ENCODE measurements around the gene BCOR. TPM values are rescaled to one million over a fixed set of nuclear protein-coding genes. Genes with fewer than 3 reads are reported as not detected.

BCOR gene
- total RNA-seq, 1 experiment from 2014 or later: 17.5 TPM

DNA sequence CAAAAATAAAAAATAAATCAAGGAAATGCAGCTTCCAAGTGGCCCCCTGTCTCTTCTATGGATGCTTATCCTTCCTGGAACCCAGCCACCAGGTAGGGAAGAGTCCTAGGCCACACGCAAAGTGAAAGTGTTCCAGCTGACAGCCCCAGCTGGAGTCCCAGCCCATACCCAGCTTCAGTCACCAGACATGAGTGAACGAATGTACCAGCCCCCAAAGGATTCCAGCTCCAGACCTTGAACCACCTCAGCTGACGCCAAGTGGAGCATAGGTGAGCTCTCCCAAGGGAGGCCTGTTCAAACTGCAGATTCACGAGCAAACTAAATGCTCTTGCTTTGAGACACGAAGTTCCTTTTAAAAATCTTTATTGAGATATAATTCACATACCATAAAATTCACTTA lies 62.0 kb downstream of the BCOR start:
- DNase-seq (ENCODE audit: low read depth): no peak

DNA sequence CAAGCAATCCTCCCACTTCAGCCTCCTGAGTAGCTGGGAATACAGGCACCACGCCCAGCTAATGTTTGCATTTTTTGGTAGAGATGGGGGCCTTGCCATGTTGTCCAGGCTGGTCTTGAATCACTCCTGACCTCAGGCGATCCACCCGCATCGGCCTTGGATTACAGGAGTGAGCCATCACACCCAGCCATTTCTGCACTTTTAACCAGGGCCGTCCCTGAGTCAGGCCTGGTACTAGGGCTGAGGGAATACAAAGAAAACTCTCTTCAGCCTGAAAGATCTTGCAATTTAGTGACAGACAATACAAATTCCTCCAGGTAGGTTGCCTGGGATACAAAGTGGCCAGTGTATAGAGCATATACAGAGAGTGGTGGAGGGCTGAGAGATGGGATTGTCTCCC lies 65.8 kb downstream of the BCOR start:
- DNase-seq (ENCODE audit: low read depth): no peak

DNA sequence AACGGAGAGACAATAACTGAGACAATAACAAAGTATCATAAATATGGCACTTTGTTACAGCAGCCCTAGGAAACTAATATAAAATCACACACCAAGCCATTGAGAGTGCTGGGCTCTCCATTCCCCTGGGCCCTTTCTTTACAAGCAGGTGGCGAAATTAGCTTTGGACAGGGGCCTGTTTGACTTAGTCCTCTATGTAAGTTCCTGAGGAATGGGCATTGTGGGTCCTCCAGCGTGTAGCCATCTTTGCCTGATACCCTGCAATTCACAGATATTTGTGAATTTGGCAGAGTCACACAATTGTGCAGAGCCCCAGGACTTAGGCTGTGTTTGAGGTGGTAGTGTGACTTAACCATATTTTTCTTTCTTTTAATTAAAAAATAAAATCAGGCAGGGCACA lies 67.6 kb downstream of the BCOR start:
- DNase-seq (ENCODE audit: low read depth): no peak

DNA sequence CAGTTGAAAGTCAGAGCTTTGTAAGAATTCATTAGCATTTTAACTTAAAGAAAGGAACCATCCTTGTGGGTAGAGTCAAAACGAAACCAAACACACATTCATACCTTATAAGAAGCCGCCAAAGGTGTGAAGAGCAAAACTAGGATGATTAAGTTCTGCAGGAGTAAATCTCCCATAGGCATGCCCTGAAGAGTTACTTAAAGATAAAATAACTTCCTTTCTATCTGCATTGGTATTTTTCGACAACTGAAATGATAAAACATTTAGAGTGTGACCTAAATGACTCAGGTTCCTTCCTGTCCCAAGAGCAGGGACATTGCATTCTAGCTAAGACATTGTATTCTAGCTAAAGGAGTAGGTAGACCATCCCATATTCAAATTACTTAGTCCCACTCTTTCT lies 75.3 kb downstream of the BCOR start:
- no peak for DNase-seq (ENCODE audit: low read depth)

DNA sequence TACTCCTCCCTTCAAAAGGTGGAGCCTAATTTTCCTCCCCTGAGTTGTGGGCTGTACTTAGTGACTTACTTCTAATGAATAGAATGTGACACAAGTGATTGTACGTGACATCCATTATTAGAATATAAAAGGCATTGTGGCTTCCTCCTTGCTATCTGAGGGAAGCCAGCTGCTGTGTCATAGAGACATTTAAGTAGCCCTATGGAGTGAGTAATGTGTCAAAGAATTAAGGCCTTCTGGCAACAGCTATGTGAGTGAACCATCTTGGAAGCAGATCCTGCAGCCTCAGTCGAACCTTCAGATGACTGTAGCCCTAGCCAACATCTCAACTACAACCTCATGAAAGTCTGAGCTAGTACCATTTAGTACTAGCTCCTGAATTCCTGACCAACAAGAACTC lies 76.1 kb downstream of the BCOR start:
- no peak for DNase-seq (ENCODE audit: low read depth)

DNA sequence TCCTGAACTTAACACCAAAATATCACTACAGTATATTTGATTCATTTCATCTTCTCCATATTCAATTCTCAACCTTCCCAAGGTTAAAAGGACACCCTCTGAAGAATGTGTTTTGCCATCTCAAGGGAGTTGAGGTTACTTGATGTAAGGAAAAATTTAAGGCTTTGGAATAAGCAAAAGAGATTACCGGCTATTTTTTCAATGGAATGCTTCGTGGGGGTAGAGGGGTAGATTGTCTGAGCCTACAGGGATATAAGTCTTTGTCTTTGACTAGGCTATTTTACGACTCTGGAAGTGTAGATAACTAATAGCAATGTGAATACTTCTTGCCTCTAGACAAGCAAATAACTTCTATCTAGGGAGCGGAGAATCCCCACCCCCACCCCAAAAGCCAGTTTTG lies 78.2 kb downstream of the BCOR start:
- DNase-seq (ENCODE audit: low read depth): no peak

DNA sequence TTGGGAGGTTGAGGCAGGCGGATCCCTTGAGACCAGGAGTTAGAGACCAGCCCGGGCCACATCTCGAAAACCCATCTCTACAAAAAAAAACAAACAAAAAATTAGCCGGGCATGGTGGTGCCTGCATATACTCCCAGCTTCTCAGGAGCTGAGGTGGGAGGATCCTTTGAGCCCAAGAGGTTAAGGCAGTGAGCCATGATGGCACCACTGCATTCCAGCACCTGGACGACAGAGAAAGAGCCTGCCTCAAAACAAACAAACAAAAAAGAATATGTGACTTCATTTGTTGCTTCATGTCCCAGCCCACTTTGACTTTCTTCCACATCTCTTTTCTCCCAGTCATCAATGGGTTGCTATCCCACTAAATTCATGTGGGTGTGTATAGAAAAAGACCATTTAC lies 79.7 kb downstream of the BCOR start:
- DNase-seq (ENCODE audit: low read depth): no peak

DNA sequence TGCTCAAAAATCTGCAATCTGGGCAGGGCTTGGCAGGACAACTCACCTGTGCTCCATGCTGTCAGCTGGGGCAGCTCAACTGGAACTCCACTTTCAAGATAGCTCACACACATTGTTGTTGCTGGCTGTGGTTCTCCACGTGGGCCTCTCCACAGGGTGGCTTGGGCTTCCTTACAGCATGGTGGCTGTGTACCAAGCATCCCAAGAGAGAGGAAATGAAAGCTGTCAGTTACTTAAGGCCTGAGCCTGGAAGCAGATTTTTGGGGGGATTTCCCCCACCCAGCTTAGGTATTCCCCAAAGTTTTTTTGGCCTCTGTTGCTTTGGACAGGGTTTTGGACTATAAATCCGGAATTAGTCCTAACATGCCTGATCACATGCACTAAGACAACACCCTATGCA lies 81.0 kb downstream of the BCOR start:
- DNase-seq (ENCODE audit: low read depth): no peak

DNA sequence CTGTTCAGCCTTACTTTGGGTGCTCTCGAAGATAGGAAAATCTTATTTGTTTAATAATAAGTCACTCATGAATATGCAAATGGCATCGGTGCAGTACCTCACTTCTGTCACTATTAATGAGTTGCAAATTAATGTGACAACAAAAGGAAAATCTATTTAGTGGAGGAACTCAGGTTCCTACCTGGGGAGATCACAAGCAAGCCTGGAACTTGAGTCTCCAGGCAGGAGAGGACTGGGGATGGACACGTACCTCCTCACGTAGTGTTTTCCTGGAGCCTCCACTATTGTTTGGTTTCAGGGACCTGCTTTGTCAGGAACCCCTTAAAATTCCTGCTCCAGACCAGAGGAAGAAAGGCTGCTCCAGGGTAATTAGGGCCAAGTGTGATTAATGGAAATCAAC lies 82.1 kb downstream of the BCOR start:
- no peak for DNase-seq (ENCODE audit: low read depth)

DNA sequence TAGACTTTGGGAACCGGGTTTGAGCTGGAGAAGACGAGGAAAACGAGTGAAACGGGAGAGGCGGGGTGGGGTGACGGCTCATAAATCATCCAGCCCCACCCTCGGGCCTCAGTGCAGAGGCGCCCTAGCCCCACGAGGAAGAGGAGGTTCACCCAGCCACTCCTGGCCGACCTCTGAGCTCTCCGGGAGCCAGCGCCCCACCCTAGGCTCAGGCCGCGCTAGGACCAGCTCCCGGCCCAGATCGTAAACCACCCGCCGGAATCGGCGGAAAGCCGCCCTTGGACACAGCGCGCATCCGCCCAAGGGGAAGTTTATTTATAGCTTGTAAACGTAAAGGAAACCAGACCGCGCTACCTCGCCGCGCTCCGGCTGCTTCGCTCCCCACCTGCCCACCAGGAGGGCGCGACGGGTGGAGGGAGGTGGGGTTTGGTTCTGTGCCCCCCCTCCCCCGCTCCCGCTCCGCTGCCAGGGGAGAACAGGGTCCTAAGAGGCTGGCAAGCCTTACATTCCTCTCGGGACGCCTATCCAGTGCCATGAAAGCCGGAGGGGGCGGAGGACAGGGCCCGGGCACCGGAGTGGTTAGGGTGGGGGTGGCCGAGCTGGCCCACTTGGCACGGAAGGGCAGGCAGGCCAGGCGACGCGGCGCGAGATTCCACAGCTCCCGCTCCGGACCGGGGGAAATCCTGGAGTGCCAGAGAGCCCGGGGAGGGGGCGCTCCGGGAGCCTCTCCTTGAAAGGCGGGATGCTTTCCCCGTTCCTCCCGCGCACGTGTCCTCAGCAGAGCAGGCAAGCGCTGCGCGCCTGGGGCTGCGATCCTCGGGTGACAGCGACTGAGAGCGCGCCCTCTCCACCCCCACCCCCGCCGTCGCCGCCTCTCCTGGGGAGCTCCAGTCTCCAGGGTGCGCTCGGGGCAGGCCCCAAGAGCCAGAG lies 84.2 kb downstream of the BCOR start:
- no peak for DNase-seq (ENCODE audit: low read depth)

DNA sequence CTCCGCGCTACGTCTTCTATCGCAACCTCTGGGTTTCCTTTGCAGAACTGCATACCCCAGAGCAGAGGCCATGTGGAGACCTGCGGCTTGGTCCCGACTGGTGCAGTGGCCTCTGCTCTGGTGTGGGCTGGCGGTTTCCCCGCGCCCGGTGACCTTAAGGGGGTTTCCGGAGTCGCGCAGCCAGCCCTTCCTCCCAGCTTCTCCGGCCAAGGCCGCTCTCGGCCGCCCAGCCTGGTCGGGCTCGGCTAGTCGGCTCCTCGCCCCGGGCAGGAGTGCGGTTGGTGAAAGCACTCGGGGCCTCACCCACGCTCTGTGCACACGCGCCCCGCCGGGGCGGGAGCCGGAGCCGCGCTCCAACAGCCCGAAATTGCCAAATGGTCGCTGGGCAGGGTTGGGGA lies 84.9 kb downstream of the BCOR start:
- DNase-seq (ENCODE audit: low read depth): no peak

DNA sequence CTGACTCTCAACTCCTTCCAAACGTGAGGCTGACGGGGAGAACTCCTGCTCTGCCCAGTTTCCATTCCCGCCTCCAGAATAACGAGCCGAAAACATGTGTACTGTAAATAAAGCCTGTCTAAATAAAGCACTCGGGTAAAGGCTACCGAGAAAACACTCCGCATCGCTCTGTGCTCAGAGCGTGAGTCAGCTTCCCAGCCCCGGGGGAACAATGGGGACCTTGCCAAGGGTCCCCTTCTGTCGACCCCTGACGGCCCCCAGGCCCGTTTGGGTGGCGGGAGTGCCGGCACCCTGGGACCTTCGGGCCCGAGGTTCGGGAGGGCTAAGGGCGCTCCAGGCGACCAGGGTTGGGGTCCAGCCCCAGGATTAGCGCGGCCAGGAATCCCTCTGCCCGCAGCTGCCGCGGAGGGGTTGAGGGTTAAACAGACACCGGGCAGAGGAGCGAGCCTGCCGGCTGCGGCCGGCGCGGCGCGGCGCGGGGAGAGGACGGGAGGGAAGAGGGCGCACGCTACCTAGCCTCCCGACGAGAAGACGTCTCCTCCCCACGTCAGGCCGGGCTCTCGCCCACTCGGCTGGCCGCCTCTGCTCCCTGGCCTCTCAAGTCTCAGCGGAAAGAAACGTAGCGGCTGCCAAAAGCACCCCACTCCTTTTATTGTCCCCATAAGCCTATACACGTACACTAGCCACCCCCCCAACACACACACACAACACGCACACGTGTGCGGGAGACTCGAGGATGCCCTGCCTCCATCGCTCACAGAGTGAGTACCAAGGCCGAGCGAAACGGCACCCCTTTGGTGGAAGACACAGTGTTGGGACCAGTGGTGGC lies 85.5 kb downstream of the BCOR start:
- no peak for DNase-seq (ENCODE audit: low read depth)

DNA sequence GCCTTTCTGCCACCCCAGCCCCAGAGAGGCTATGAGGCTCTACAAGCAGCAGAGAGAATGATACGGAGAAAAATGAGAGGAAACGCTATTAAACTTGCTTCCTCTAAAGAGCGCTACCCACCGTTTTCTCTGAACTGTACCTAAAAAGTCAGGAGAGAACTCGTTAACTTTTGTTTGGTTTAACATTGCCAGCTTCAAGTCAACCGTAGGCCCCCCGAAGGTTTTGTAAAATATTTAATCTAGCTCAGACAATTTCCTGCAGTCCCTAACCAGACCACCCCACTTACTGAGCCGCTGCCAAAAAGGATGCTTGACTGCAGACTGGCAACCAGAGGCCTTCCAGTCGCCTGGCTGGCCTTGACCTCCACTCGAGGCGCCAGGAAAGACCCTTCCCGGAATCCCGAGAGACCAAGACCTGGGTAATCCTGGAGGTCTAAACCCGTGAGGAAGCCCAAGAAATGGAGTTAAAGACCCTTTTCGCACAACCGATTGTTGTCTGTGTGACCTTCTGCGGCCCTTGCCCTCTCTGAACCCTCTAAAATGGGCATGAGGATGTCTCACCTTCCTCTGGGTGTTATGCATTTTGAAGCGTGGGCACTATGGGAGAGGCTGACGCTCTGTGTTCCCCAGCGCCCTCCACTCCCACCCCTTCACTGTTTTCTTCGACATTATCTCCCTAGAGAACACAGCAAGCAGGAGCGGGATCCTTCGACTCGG lies 86.3 kb downstream of the BCOR start:
- no peak for DNase-seq (ENCODE audit: low read depth)

DNA sequence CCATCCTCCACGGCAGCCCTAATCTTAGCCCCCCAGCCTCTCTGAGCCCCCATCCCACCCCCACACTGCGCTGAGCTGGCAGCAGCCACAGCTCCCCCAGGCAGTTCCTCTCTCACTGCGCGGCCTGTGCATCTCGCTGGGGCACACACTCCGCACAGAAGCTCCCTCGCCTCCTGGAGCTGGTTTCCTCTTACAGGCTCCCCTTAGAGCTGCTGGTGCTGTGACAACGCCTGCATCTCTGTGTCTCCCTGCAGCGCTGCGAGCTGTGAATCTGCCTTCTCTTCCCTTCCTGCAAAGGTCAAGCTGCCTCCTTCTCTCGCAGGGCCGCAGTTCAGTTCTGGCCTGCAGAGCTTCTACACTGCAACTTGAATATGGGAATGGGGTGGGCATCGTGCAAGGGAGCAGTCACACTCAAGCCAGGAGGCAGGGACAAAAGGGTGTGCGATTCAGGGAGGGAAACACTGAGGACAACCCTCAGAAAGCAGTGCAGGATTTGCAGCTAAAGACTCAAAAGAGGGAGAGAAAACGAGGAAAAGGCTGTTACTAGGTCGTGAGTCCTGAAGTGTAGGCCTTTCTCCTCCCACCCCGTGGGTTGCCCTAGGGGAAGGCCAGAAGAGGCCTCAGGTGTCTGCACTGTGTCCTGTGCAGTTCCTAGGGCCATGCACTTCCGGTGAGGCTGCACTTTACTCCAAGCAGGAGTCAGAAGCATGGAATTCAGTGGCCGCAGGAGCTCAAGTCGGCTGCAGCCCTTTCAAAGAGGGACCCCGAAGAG lies 87.0 kb downstream of the BCOR start:
- DNase-seq (ENCODE audit: low read depth): no peak

DNA sequence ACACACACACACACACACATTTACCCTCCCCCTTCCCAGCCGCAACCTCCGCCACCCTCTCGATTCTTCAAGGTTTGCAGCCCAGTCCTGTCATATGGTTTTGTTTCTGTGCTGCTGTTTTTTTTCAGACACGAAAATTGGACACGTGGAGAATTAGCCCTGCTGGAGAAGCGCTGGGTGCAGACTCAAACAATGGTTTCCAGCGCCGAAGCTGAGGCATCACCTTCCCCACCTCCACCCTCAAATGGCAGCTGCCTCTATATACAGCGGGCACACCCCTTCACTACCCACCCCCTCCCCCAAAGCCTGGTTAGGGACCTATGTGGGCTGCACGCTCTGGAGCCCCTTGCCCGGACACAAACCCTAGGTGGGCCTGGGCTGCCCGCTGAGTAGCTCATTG lies 87.9 kb downstream of the BCOR start:
- no peak for DNase-seq (ENCODE audit: low read depth)

DNA sequence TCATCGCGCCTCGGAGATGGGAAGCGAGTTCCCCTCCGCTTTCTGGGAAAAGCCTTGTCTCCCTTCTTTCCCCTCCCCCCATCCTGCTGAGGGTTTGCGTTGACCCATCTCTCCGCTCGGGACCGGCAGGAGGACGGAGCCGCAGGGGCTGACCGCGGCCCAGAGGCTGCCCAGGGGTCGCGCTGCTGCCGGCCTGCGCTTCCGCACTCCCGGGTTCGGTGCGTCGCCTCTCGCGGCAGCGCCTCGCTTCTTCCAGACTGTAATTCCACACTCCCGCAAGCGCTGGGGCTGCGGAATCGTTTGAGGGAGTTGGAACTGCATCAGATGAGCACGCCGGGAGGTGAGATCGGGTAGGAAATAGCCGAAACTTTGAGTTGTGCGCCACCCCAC lies 88.3 kb downstream of the BCOR start:
- DNase-seq (ENCODE audit: low read depth): no peak

DNA sequence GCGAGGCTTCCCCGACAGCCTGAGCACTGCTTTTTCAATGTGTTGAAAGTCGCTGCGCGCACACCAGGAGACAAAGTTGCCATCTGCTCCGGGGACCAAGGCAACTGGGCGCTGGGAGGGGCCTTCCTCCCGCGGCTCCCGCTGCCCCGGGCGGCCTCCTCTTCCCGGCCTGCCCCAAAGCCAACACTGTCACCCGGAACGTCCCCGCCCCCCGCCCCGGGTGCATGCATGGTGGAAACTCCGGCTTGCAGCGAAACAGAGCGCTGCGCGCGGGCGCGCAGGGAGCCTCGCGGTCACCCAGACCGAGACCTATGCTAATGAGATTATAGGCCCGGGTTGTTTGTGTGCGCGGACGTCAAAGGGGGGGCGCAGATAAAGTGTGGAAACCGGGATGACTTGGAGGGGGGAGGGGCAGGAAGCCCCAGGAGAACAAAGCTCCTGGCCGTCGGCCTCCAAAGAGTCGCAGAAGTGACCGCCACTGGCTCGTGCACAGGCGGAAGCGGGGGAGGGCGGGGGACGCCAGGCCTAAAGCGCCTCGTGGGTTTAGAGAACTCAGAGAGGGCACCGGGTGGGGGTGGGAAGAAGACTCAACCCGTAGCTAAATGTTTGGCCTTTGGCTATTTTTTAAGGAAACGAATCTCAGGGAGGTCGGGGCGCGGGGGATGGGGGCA lies 88.8 kb downstream of the BCOR start:
- no peak for DNase-seq (ENCODE audit: low read depth)

DNA sequence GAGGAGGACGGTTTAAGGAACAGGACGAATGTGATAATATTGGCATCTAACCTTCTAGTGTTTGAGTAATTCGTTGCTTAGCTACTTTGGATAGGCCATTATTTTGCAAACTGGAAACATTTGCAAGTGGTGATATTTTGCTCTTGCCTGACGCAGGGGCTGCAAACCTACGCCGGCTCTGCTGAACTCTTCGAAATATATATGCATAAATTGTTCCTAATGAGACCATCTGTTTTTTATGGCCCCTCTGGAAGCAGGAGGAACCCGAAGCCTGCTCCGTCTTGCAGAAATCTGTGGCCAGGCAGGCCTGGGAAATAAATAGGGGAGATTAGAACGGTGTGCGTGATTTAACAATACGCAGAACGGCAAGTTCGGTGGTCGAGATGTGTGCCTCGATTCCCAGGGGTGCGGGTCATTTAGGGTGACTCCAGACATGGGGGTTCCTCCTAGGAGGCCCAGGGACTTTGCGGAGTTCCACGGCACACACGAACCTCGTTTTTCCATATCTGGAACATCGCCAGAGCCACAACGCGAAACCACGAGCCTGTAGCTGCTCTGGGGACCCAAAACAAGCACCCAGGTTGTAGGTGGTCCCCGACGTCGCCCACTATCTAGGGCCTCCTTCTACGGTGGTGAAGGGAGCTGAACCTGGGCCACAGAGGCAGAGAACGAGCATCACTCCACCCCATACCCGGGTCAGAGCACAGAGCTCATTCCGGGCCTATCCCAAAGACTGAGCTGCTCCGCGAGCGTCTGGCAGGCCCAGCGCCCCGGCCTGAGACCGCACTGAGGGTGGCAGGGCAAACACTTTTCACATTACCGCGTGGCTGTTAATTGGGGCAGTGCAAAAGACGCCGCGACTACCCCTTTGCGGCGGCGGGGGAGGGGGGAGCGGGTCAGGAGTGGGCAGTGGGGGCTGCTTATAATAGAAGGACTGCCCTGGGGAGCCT lies 89.7 kb downstream of the BCOR start:
- no peak for DNase-seq (ENCODE audit: low read depth)

DNA sequence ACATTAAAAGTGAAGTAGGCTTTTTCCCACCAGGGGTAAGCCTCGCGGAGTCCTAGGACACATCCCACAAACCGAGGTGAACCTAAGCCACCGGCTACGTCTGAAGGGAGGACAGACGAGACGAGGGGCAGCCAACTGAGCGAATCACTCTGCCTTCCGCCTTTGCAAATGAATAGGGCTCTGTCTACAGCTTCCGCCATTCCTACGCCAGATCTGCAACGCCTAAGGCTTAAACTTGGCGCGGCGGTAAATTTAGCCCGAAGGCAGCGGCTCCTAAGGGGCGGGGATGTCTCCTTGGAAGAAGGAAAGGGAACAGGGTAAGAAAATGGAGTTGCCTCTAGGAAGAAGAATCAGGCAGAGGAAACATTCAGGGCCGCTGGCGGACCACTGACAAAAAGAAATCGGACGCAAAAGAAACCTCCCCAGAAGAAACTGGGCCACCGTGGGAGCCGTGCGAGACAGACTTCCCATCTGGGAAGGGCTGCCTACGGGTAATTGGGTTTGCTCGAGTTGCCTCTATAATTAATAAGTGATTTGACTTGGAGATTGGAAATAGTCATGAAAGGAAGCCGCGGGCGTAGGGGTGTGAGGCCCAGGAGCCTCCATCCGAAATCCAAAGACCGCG lies 90.5 kb downstream of the BCOR start:
- no peak for DNase-seq (ENCODE audit: low read depth)

Measured in HT1080 (cell line).